Fibroblast of lung (primary cell): Measurements from ENCODE around the gene GFER. TPM values are rescaled to one million over a fixed set of nuclear protein-coding genes. Genes with fewer than 3 reads are reported as not detected.

Source experiments
- DNase-seq, 2 donors: peaks; one replicate each; pipeline versions ENCODE4 v3.0.0 to v3.0.0-alpha.2; 2010; ENCODE audit warnings: low read depth in 2 of 2
- H2AFZ ChIP-seq: 2 replicates; pipeline ENCODE4 v1.5.1; 2012; ENCODE audit warnings: low read length, control low read depth, inconsistent platforms
- H3K27ac ChIP-seq: 2 replicates; pipeline ENCODE4 v1.5.1; 2011; ENCODE audit warnings: low read length, control low read depth; ENCODE audit not compliant: insufficient read depth
- H3K27me3 ChIP-seq: 2 replicates; pipeline ENCODE4 v1.5.1; 2011; ENCODE audit warnings: mild to moderate bottlenecking, low read length; ENCODE audit not compliant: control insufficient read depth, insufficient read depth
- H3K36me3 ChIP-seq: 2 replicates; pipeline ENCODE4 v1.5.1; 2011; ENCODE audit warnings: low read length; ENCODE audit not compliant: control insufficient read depth, insufficient read depth
- H3K4me1 ChIP-seq: 2 replicates; pipeline ENCODE4 v1.5.1; 2011; ENCODE audit warnings: low read length; ENCODE audit not compliant: control insufficient read depth, insufficient read depth; ENCODE audit errors: extremely low read depth
- H3K4me2 ChIP-seq: 2 replicates; pipeline ENCODE4 v1.5.1; 2011; ENCODE audit warnings: low read length, control low read depth; ENCODE audit not compliant: insufficient read depth; ENCODE audit errors: extremely low read depth
- H3K4me3 ChIP-seq, 4 experiments: fragments of 200-600 bp in 1 of 4; sonication (generic) in 1 of 4; replicated peaks in 1 of 4; 2 replicates each; pipeline ENCODE4 v1.5.1; 2011 to 2016; ENCODE audit warnings: low read length in 4 of 4, low read depth in 3 of 4, mild to moderate bottlenecking in 3 of 4, control low read depth in 2 of 4, inconsistent platforms in 1 of 4, mixed read lengths in 1 of 4; ENCODE audit not compliant: insufficient read depth in 1 of 4; ENCODE audit errors: control extremely low read depth in 1 of 4
- H3K79me2 ChIP-seq: 2 replicates; pipeline ENCODE4 v1.5.1; 2012; ENCODE audit warnings: mild to moderate bottlenecking, low read length, inconsistent platforms; ENCODE audit not compliant: control insufficient read depth, insufficient read depth
- H3K9ac ChIP-seq: 2 replicates; pipeline ENCODE4 v1.5.1; 2011; ENCODE audit warnings: mild to moderate bottlenecking, low read length, control low read depth; ENCODE audit not compliant: insufficient read depth
- H3K9me3 ChIP-seq: 2 replicates; pipeline ENCODE4 v1.5.1; 2012; ENCODE audit warnings: low read depth, low read length; ENCODE audit not compliant: control insufficient read depth, insufficient read depth
- H4K20me1 ChIP-seq: 2 replicates; pipeline ENCODE4 v1.5.1; 2011; ENCODE audit warnings: low read length; ENCODE audit not compliant: control insufficient read depth, insufficient read depth; ENCODE audit errors: extremely low read depth
- CTCF ChIP-seq, 2 donors: IDR thresholded peaks in 1 of 2; conservative IDR thresholded peaks in 1 of 2; 1 replicate in 1 of 2; 2 replicates in 1 of 2; pipeline ENCODE4 v1.5.1; 2011 to 2012; ENCODE audit warnings: low read length in 2 of 2, control low read depth in 1 of 2, inconsistent platforms in 1 of 2, low read depth in 1 of 2, mild to moderate bottlenecking in 1 of 2
- EZH2 ChIP-seq: IDR thresholded peaks from 2 replicates; pipeline ENCODE4 v1.5.1; 2012; ENCODE audit warnings: low read length, control low read depth, mild to moderate bottlenecking; ENCODE audit errors: missing control alignments
- polyA plus RNA-seq, 2 donors: library from polyadenylated mRNA; depleted of rRNA in 1 of 2; stranded (reverse) in 1 of 2; unstranded in 1 of 2; fragments of >200 nt; gene quantifications; 2 replicates each; pipeline ENCODE4 v1.2.1, GENCODE V29; 2011 to 2012; ENCODE audit warnings: missing spikeins in 1 of 2
- total RNA-seq: library from RNA; depleted of rRNA; stranded (reverse); fragments of >200 nt; gene quantifications from 2 replicates; pipeline ENCODE4 v1.2.1, GENCODE V29; 2014

Gene GFER
- total and polyA plus RNA-seq, 2 donors (not counting 1 experiment from before 2014, with no cell fraction given) = 7.5 to 13.2 TPM

GRCh38 chr16:1942810-1943726 is 40.9 kb upstream of the GFER start, which contains the start of gene MSRB1:
Gene MSRB1 (minus strand): TSS chr16:1943199. CDS start chr16:1943156, 43 bp downstream.
- H2AFZ ChIP-seq = peak within 1 kb of the TSS; percentile 90
- H3K4me2 ChIP-seq = peak within 1 kb of the TSS; percentile 92
- peak within 1 kb of the TSS; percentile 76 for H3K9ac ChIP-seq
- H3K27me3 ChIP-seq = no peaks in the 10 kb centered on the region
- no peaks in the 10 kb centered on the region for H4K20me1 ChIP-seq
- H3K9me3 ChIP-seq = no peaks in the 10 kb centered on the region
- H3K36me3 ChIP-seq = peaks cover 8% of the 10 kb centered on the region
- H3K4me1 ChIP-seq = peaks cover 7% of the 10 kb centered on the region
- peak within 1 kb of the TSS; percentile 51 for H3K27ac ChIP-seq
- H3K79me2 ChIP-seq = no peaks in the 10 kb centered on the region
- no peak for TF ChIP-seq EZH2
- no peak for TF ChIP-seq CTCF (conservative IDR thresholded peaks at IDR 0.05 in 1 of 2, IDR thresholded peaks at IDR 0.05 in 1 of 2; ENCODE audit: low read depth in 1 of 2, low read length in 2 of 2)
- peak; percentile 95 to 97 for DNase-seq
- peak within 1 kb of the TSS; percentile 79 to 93 (median 82) for H3K4me3 ChIP-seq

- DNase-seq = no peak
Measured at GRCh38 chr16:1944612-1945199, 39.3 kb upstream of the GFER start.

More at GRCh38 chr16:1944612-1945199, 39.3 kb upstream of the GFER start:
- Histone ChIP-seq H3K9ac (no peak overlapping the region), H3K36me3 (peaks cover 4% of the 10 kb centered on the region), H3K27ac (no peak overlapping the region), H3K4me2 (no peak overlapping the region), H2AFZ (no peak overlapping the region), H3K79me2 (no peaks in the 10 kb centered on the region), H3K4me3 (no peak overlapping the region), H3K9me3 (no peaks in the 10 kb centered on the region), H4K20me1 (no peaks in the 10 kb centered on the region), H3K4me1 (peaks cover 7% of the 10 kb centered on the region), H3K27me3 (no peaks in the 10 kb centered on the region)
- TF ChIP-seq CTCF (conservative IDR thresholded peaks at IDR 0.05 in 1 of 2, IDR thresholded peaks at IDR 0.05 in 1 of 2; ENCODE audit: low read depth in 1 of 2, low read length in 2 of 2) (no peak), EZH2 (no peak)
